ENCODE results near the gene RAB18.
"Not testable (repeated sequence)": the region's sequence is repeated elsewhere in the genome, so short reads cannot be mapped to it uniquely, and the experiment has no call there.

The RAB18 gene

GRCh38 chr10:27550823-27551222 lies 46.7 kb downstream of the RAB18 start:
- DNase-seq: no peak

- DNase-seq: no peak
Observed at GRCh38 chr10:27558612-27559020, 54.5 kb downstream of the RAB18 start.

- DNase-seq: no peak
Observed at GRCh38 chr10:27561334-27561733, 57.2 kb downstream of the RAB18 start.

- no peak for DNase-seq
Observed at GRCh38 chr10:27564398-27564797, 60.3 kb downstream of the RAB18 start.

GRCh38 chr10:27564880-27565279 lies 60.8 kb downstream of the RAB18 start:
- no peak for DNase-seq

GRCh38 chr10:27568196-27569175 lies 64.4 kb downstream of the RAB18 start:
- no peak for DNase-seq

- DNase-seq: no peak
Observed at GRCh38 chr10:27569946-27570345, 65.8 kb downstream of the RAB18 start.

GRCh38 chr10:27577038-27577437 lies 72.9 kb downstream of the RAB18 start:
- not testable (repeated sequence) for DNase-seq

- no peak for DNase-seq
Observed at GRCh38 chr10:27578316-27578715, 74.2 kb downstream of the RAB18 start.

- no peak for DNase-seq
Observed at GRCh38 chr10:27581225-27581624, 77.1 kb downstream of the RAB18 start.

GRCh38 chr10:27584302-27584701 lies 80.2 kb downstream of the RAB18 start:
- no peak for DNase-seq
